ENCODE results near the gene NDUFC2.

NDUFC2 gene

GRCh38 chr11:78082146-78082545, 2.5 kb upstream of the NDUFC2 start:
- TF ChIP-seq CTCF (IDR thresholded peaks at IDR 0.05), result no peak

- TF ChIP-seq CTCF (IDR thresholded peaks at IDR 0.05), result no peak
Measured at GRCh38 chr11:78081583-78081982, 1.9 kb upstream of the NDUFC2 start.

DNA sequence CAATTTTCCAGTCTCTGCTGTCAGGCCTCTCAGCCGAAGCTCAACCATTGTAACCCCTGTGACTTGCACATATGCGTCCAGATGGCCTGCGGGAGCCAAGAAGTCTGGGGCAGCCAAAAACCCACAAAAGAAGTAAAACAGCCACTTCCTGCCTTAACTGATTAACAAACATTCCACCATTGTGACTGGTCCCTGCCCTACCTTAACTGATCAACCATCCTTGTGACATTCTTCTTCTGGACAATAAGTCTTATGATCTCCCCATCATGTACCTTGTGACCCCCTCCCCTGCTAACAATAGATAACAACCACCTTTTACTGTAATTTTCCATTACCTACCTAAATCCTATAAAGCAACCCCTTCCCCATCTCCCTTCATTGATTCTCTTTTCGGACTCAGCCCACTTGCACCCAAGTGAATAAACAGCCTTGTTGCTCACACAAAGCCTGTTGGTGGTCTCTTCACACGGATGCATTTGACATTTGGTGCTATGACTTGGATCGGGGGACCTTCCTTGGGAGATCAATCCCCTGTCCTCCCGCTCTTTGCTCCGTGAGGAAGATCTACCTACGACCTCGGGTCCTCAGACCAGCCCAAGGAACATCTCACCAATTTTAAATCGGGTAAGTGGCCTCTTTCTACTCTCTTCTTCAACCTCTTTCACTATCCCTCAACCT, 1.3 kb upstream of the NDUFC2 start:
- TF ChIP-seq CTCF (IDR thresholded peaks at IDR 0.05), result no peak

DNA sequence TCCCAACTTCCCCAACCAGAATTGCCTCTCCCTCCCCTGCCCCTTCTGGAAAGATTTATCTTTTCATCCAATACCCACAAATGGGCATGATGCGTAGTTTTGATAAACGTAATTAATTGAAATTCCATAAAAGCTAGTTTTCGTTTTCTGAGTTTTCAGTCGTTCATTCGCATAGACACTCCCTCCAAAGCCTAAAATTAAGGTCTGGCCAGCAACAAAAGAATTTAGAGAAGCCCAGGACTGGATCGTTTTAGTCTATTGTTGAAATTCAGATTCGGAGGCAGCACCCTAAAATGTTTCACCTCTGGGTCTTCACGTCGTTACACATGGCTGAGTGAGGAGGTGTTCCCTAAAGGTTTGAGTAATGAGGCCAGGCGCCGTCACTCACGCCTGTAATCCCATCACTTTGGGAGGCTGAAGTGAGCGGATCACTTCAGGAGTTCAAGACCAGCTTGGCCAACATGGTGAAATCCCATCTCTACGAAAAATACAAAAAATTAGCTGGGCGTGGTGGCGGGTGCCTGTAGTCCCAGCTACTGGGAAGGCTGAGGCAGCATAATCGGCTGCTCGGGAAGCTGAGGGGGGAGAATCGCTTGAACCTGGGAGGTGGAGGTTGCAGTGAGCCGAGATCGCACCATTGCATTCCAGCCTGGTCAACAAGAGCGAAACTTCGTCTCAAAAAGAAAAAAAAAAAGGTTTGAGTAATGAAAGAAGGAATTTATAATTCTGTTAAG, 589 bp upstream of the NDUFC2 start:
- TF ChIP-seq CTCF (IDR thresholded peaks at IDR 0.05), result no peak

- no peak for TF ChIP-seq CTCF (IDR thresholded peaks at IDR 0.05)
Measured at GRCh38 chr11:78078218-78079167, 1.2 kb downstream of the NDUFC2 start.

- TF ChIP-seq CTCF (IDR thresholded peaks at IDR 0.05), result no peak
Measured at GRCh38 chr11:78076733-78077403, 2.8 kb downstream of the NDUFC2 start.

DNA sequence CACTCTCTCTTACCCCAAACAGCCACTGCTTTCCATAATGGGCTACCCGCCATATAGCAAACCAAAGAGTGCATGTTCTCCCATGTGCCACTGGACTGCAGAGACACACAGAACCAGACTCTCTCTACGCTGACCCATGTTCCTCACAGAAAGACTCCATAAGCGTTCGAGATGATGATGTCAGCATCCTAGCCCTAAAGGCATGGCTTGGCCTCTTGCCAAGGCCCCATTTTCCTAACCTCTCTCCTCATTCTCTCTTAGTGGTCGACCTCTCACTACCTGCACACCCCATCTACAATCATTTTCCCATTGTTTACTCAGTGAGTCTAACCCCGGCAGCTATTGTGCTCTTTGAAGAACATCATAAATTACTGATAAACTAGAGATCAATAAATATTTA, 4.9 kb downstream of the NDUFC2 start:
- no peak for TF ChIP-seq CTCF (IDR thresholded peaks at IDR 0.05)

Data from LNCAP (cell line).